Osteocyte (in vitro differentiated cells): Measurements from ENCODE around the gene MORC2. TPM values are rescaled to one million over a fixed set of nuclear protein-coding genes. Genes with fewer than 3 reads are reported as not detected.

Experiments
- DNase-seq: peaks from one replicate; pipeline ENCODE4 v3.0.0; 2021; ENCODE audit warnings: mixed read lengths; ENCODE audit not compliant: unreplicated experiment; ENCODE audit errors: extremely low spot score
- H3K27ac Mint-ChIP-seq: one replicate; pipeline ENCODE4 v1.8.0; 2021; ENCODE audit warnings: mild to moderate bottlenecking, mixed read lengths; ENCODE audit not compliant: unreplicated experiment
- H3K27me3 Mint-ChIP-seq: one replicate; pipeline ENCODE4 v1.8.0; 2021; ENCODE audit warnings: mixed read lengths; ENCODE audit not compliant: unreplicated experiment
- H3K36me3 Mint-ChIP-seq: one replicate; pipeline ENCODE4 v1.8.0; 2021; ENCODE audit warnings: mixed read lengths; ENCODE audit not compliant: unreplicated experiment
- H3K4me1 Mint-ChIP-seq: one replicate; pipeline ENCODE4 v1.8.0; 2021; ENCODE audit warnings: mixed read lengths; ENCODE audit not compliant: unreplicated experiment
- H3K4me3 Mint-ChIP-seq: one replicate; pipeline ENCODE4 v1.8.0; 2021; ENCODE audit warnings: mild to moderate bottlenecking, moderate library complexity, mixed read lengths; ENCODE audit not compliant: unreplicated experiment
- H3K9me3 Mint-ChIP-seq: one replicate; pipeline ENCODE4 v1.8.0; 2021; ENCODE audit warnings: mixed read lengths; ENCODE audit not compliant: unreplicated experiment
- CTCF ChIP-seq: fragments of 200-600 bp; sonication (generic); IDR thresholded peaks from 2 replicates; pipeline ENCODE4 v1.5.0; 2021; ENCODE audit warnings: antibody characterized with exemption, mild to moderate bottlenecking, moderate library complexity
- total RNA-seq: library from RNA; stranded (reverse); gene quantifications from 2 replicates; pipeline ENCODE4 v1.2.1, GENCODE V29; 2021

The MORC2 gene
- total RNA-seq, 1 donor from 2014 or later: 26.9 TPM

- DNase-seq: no peak
- Mint-ChIP-seq H3K9me3 (no peaks in the 10 kb centered on the region), H3K4me3 (no peak overlapping the region), H3K27me3 (no peaks in the 10 kb centered on the region), H3K36me3 (no peaks in the 10 kb centered on the region), H3K4me1 (no peaks in the 10 kb centered on the region), H3K27ac (no peak overlapping the region)
- no peak for TF ChIP-seq CTCF
Observed at GRCh38 chr22:30891443-30891755, 77.2 kb downstream of the MORC2 start.

GRCh38 chr22:30890686-30891442, 77.7 kb downstream of the MORC2 start:
- Mint-ChIP-seq H3K27me3 (no peaks in the 10 kb centered on the region), H3K9me3 (no peaks in the 10 kb centered on the region), H3K4me1 (no peaks in the 10 kb centered on the region), H3K27ac (no peak overlapping the region), H3K4me3 (no peak overlapping the region), H3K36me3 (no peaks in the 10 kb centered on the region)
- TF ChIP-seq CTCF: peak; percentile 59
- peak; percentile 83 for DNase-seq

GRCh38 chr22:30889996-30890480, 78.5 kb downstream of the MORC2 start:
- Mint-ChIP-seq H3K27ac (no peak overlapping the region), H3K4me1 (no peaks in the 10 kb centered on the region), H3K9me3 (no peaks in the 10 kb centered on the region), H3K4me3 (no peak overlapping the region), H3K27me3 (no peaks in the 10 kb centered on the region), H3K36me3 (no peaks in the 10 kb centered on the region)
- DNase-seq: no peak
- TF ChIP-seq CTCF: no peak

- Mint-ChIP-seq H3K9me3 (no peaks in the 10 kb centered on the region), H3K27ac (no peak overlapping the region), H3K4me1 (no peaks in the 10 kb centered on the region), H3K27me3 (no peaks in the 10 kb centered on the region), H3K36me3 (no peaks in the 10 kb centered on the region), H3K4me3 (no peak overlapping the region)
- DNase-seq: no peak
- TF ChIP-seq CTCF: no peak
Observed at GRCh38 chr22:30889268-30889995, 79.1 kb downstream of the MORC2 start.

- H3K27ac Mint-ChIP-seq: no peak overlapping the region
- H3K27me3 Mint-ChIP-seq: no peaks in the 10 kb centered on the region
- no peak for TF ChIP-seq CTCF
- no peaks in the 10 kb centered on the region for H3K36me3 Mint-ChIP-seq
- no peaks in the 10 kb centered on the region for H3K4me1 Mint-ChIP-seq
- no peak for DNase-seq
- H3K4me3 Mint-ChIP-seq: no peak overlapping the region
- no peaks in the 10 kb centered on the region for H3K9me3 Mint-ChIP-seq
Observed at GRCh38 chr22:30887861-30888260, 80.7 kb downstream of the MORC2 start.
